Chondrocyte (in vitro differentiated cells): Measurements from ENCODE around the gene RB1. TPM values are rescaled to one million over a fixed set of nuclear protein-coding genes. Genes with fewer than 3 reads are reported as not detected.
"Not testable (repeated sequence)": the region's sequence is repeated elsewhere in the genome, so short reads cannot be mapped to it uniquely, and the experiment has no call there.

ENCODE experiments used
- DNase-seq: peaks from one replicate; pipeline ENCODE4 v3.0.0; 2021; ENCODE audit warnings: mixed read lengths, low spot score
- H3K27ac Mint-ChIP-seq: one replicate; pipeline ENCODE4 v1.8.0; 2021; ENCODE audit warnings: mild to moderate bottlenecking, moderate library complexity, mixed read lengths; ENCODE audit not compliant: unreplicated experiment
- H3K27me3 Mint-ChIP-seq: 2 replicates; pipeline ENCODE4 v1.8.0; 2021; ENCODE audit warnings: low read depth, mixed read lengths
- H3K36me3 Mint-ChIP-seq: 2 replicates; pipeline ENCODE4 v1.8.0; 2021; ENCODE audit warnings: low read depth, mixed read lengths
- H3K4me1 Mint-ChIP-seq: 2 replicates; pipeline ENCODE4 v1.8.0; 2021; ENCODE audit warnings: low read depth, mild to moderate bottlenecking, mixed read lengths
- H3K4me3 Mint-ChIP-seq: one replicate; pipeline ENCODE4 v1.8.0; 2021; ENCODE audit warnings: mild to moderate bottlenecking, moderate library complexity, mixed read lengths; ENCODE audit not compliant: unreplicated experiment
- H3K9me3 Mint-ChIP-seq: 2 replicates; pipeline ENCODE4 v1.8.0; 2021; ENCODE audit warnings: low read depth, mixed read lengths
- total RNA-seq: library from RNA; stranded (reverse); gene quantifications from 3 replicates; pipeline ENCODE4 v1.2.1, GENCODE V29; 2021
- TF ChIP-seq, protein P1 (sequence below): fragments of 200-600 bp; sonication (generic); IDR thresholded peaks from 2 replicates; pipeline ENCODE4 v1.5.0; 2021; ENCODE audit warnings: antibody characterized with exemption, mild to moderate bottlenecking, moderate library complexity

The RB1 gene
- total RNA-seq, 1 donor from 2014 or later, result 33.4 TPM

DNA sequence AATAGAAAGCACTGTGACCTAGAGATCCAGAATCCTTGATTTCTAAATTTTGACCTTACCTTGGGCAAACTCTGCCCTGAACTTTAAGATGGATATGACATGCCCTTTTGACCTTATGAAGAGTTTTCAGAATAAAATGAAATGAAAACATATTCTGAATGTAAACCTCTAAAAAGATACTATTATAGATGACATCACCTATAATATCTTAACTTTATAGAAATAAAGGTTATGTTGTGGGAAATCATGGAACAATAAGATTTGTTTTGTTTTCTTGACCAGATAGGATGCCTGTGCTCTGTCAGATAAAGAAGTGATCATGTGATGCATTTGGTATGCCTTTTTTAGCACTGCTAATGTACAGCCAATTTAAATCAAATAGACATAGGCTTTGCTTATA lies 122.5 kb downstream of the RB1 start:
- peaks cover 17% of the 10 kb centered on the region for H3K4me1 Mint-ChIP-seq
- peaks cover 7% of the 10 kb centered on the region for H3K9me3 Mint-ChIP-seq
- no peak overlapping the region for H3K27ac Mint-ChIP-seq
- no peaks in the 10 kb centered on the region for H3K27me3 Mint-ChIP-seq
- peaks cover 6% of the 10 kb centered on the region for H3K36me3 Mint-ChIP-seq
- DNase-seq, result no peak
- TF ChIP-seq, protein P1, sequence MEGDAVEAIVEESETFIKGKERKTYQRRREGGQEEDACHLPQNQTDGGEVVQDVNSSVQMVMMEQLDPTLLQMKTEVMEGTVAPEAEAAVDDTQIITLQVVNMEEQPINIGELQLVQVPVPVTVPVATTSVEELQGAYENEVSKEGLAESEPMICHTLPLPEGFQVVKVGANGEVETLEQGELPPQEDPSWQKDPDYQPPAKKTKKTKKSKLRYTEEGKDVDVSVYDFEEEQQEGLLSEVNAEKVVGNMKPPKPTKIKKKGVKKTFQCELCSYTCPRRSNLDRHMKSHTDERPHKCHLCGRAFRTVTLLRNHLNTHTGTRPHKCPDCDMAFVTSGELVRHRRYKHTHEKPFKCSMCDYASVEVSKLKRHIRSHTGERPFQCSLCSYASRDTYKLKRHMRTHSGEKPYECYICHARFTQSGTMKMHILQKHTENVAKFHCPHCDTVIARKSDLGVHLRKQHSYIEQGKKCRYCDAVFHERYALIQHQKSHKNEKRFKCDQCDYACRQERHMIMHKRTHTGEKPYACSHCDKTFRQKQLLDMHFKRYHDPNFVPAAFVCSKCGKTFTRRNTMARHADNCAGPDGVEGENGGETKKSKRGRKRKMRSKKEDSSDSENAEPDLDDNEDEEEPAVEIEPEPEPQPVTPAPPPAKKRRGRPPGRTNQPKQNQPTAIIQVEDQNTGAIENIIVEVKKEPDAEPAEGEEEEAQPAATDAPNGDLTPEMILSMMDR, result no peak
- H3K4me3 Mint-ChIP-seq, result no peak overlapping the region

DNA sequence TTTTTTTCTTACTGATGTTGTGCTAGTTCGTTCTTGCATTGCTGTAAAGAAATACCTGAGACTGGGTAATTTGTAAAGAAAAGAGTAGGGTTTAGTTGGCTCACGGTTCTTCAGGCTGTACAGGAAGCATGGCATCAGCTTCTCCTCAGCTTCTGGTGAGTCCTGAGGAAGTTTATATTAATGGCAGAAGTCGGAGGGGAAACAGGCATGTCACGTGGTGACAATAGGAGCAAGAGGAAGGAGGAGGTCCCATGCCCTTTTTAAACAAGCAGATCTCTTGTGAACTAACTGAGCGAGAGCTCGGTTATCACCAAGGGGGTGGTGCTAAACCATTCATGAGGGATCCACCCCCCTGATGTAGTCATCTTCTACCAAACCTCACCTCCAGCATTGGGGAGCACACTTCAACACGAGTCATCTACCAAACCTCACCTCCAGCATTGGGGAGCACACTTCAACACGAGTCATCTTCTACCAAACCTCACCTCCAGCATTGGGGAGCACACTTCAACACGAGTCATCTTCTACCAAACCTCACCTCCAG lies 123.3 kb downstream of the RB1 start:
- H3K4me3 Mint-ChIP-seq, H3K36me3 Mint-ChIP-seq, DNase-seq, H3K27me3 Mint-ChIP-seq, H3K9me3 Mint-ChIP-seq: not testable (repeated sequence)
- Mint-ChIP-seq H3K27ac (peak overlapping the region; percentile 15), H3K4me1 (peaks cover 25% of the 10 kb centered on the region)

DNA sequence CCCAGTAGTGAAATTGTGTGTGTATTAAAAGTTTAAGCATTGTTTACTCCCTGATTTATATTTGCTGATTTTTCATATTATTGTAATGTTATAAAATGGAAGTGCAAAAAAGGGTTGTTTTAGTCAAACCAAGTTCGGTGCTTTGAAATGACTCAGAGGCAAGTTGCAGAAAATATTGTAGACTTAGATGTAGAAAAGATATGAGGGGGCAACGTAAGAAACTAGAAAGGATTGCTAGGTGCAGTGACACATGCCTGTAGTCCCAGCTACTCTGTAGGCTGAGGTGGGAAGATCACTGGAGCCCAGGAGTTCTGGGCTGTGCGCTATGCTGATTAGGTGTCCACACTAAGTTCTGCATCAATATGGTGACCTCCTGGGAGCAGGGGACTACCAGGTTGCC lies 125.5 kb downstream of the RB1 start:
- Mint-ChIP-seq H3K36me3 (peaks cover 4% of the 10 kb centered on the region), H3K9me3 (no peaks in the 10 kb centered on the region)
- DNase-seq, result no peak

DNA sequence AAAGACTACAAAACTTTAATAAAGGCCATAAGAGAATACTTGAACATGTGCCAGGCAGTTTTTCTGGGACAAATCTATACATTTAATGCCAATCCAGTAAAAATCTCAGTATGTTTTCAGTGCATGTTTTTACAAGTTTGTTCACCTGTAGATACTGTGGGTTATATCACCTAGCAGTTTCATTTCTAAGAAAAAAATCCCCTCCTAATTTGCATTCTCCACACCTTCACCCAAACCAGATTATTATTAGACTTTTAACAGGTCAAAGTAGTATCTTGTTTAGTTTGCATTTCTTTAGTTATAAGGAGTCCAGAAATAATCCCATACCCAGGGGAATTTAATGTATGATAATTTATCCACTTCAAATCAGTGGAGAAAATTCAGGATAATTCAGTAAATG lies 126.3 kb downstream of the RB1 start:
- Mint-ChIP-seq H3K36me3 (peaks cover 4% of the 10 kb centered on the region), H3K27me3 (no peaks in the 10 kb centered on the region), H3K27ac (no peak overlapping the region), H3K9me3 (no peaks in the 10 kb centered on the region), H3K4me1 (peaks cover 35% of the 10 kb centered on the region), H3K4me3 (no peak overlapping the region)
- DNase-seq, result no peak
- TF ChIP-seq, protein P1, result no peak

More for the DNA sequence above, 125.5 kb downstream of the RB1 start:
- Mint-ChIP-seq H3K4me1 (peaks cover 32% of the 10 kb centered on the region), H3K27ac (peak overlapping the region; percentile 24), H3K27me3 (no peaks in the 10 kb centered on the region), H3K4me3 (no peak overlapping the region)
- TF ChIP-seq, protein P1, result no peak

DNA sequence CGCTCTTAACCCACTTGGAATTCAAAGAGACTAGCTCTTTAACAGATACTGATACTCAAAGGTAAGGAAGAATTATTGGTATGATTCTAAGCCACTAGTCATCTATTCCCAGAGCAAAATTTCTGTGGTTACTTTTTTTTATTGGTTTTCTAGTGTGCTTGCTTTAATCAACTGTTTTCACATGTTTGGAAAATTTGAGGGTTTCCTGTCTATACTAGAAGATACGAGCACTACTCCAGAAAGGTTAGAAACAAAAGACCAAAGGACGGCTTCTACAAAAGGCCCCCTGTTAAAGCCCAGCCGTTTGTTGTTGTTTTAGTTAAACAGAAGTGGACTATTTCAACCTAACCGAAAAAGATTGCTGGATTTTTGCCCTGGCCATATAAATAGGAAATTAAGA lies 127.9 kb downstream of the RB1 start:
- Mint-ChIP-seq H3K4me1 (peaks cover 45% of the 10 kb centered on the region), H3K36me3 (peaks cover 4% of the 10 kb centered on the region), H3K27me3 (no peaks in the 10 kb centered on the region), H3K4me3 (no peak overlapping the region), H3K9me3 (no peaks in the 10 kb centered on the region), H3K27ac (peak overlapping the region; percentile 92)
- DNase-seq, result no peak
- TF ChIP-seq, protein P1, result no peak

DNA sequence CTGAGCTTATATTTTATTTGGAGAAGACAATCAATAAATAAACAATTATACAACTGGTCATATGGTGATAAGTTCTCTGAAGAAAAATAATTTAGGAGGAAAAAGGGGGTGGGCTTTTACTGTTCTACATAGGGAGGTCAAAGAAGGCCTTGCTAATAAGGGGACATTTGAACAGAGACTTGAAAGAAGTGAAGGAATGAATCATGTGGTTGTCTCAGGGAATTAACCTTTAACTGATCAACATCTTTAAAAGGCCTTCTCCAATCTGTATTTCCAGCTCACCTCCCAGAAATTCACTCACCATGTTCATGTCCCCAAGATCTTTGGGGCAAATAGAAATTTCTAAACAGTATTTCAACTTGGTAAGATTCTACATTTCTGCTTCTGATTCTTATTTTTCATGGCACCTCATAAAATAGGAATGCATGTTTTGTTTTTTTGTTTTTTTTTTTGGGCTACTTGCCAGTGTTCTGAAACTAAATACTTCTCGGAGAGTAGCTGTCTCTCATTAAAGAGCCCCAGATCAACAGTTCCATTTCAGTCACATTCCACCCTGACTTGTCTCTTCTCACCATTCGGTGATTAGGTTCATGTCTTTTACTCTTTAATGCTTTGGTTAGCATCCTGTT lies 128.6 kb downstream of the RB1 start:
- H3K4me3 Mint-ChIP-seq, result peak overlapping the region; percentile 51
- H3K4me1 Mint-ChIP-seq, result peaks cover 51% of the 10 kb centered on the region
- no peaks in the 10 kb centered on the region for H3K36me3 Mint-ChIP-seq
- TF ChIP-seq, protein P1, result no peak
- H3K27ac Mint-ChIP-seq, result peak overlapping the region; percentile 92
- H3K9me3 Mint-ChIP-seq, result no peaks in the 10 kb centered on the region
- no peaks in the 10 kb centered on the region for H3K27me3 Mint-ChIP-seq
- no peak for DNase-seq
